GM19468 (cell line): ENCODE measurements around the gene VPS41.

Experiments
- ATAC-seq: cut with Tn5 transposase; IDR thresholded peaks from one replicate; pipeline ENCODE4 v1.9.1; 2021; ENCODE audit warnings: mild to moderate bottlenecking, moderate library complexity, moderate number of reproducible peaks; ENCODE audit not compliant: unreplicated experiment; ENCODE audit errors: extremely low read depth

Gene VPS41

DNA sequence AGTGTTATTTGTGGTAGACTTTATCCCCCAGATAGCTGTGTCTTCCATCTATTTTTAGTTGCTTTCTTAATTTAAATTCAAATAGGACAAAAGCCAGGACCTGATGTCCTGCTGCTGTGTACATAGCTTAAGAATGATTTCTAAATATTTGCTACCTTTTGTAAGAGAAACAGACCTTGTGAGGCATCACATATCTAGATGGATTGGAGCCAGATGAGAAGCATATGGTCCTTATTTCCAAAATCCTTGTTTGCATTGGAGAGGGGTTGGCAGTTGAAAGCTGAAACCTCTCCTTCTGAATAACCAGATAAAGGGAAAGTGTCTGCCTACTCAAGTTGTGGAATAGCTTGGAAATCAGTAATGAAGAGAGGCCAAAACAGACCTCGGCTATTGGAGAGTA lies 227.1 kb downstream of the VPS41 start:
- ATAC-seq, result no peak

DNA sequence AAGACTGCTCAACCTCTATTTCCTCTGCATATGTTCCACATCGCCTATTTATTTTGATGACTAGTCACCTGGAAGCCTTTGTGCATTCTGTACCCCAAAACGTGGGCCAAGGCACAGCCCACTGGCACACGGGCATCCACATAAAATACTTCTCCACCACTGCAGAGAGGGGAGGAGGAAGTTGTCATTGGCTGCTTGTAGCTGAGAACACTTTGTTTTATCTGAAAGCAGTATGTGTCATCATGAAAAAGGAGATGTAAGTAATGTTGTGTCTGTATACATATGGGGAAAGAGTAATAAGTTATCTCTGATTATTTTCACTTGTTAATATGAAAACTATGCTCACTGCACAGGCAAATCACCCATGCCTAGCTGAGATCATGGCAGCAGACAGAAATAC lies 229.6 kb downstream of the VPS41 start:
- no peak for ATAC-seq

DNA sequence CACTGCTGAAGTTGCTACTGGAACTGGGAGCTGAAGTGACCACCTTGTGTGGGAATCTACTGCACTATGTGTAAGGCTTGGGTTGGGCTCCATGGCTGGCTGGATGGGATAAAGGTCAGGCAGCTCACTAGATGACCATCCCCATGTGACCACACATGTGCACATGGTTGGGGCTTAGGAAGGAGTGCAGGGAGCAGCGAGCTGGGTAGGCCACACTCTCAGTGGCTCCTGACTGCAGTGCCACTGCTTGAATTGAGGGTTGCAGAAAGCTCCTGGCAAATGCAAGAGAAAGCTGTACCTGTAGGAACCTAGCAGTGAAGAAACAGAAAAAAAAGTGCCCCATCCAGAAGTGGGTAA lies 230.3 kb downstream of the VPS41 start:
- ATAC-seq, result no peak

DNA sequence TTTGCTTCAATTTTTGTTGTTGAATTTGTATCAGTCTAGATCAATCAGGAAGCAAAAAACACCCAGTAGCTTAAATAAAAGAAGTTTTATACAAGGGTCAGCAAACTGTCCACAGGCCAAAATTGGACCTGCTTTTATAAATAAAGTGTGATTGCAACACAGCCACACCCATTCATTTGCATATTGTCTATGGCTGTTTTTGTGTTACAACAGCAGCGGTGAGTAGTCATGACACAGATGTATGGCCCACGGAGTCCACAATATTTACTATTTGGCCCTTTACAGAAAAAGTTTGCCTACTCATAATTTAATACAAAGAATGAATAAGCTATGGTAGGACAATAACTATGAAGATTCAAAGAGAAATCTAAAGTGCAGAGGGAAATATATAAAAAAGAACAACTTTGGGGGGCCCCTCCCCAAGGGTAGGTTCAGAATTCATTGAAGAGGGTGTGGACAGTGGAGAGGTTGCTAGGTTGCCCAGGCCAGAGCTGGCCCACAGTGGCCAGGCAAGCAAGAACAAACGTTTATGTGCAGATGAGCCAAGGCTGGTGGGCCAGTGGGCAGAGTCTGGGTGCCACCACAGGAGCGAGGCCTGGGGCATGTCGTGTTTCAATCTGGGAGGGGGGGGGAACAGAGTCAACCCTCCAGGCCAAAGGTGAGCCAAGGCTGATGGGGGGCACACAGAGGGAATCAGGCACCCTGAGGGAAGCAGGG lies 230.9 kb downstream of the VPS41 start:
- ATAC-seq, result no peak

DNA sequence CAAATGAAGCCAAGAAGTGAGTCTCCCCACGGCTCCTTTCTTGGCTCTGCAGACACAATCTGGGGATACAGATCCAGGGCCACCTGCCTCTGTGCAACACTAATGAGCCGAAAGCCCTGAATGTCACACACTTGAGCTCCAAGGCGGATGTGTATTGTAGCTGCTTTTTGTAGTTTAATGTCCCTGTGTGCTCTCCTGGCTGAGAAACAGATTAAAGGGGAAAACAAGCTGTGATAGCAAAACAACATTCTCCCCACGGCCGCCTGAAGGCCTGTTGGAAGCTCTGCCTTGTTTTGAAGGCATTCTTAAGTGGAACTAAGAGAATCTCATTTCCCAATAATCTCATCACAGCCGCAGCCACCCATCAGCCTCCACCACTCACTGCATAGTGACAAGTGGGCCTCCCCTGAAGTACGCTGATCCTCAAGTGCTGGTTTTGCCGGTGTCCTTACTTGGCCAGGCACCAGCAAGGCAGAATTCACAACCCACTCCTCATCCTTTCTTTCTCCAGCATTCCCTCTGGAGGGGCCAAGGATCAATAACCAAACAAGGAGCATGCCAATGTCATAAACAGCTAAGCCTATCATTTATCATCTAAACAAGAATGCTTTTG lies 233.4 kb downstream of the VPS41 start:
- ATAC-seq, result no peak

DNA sequence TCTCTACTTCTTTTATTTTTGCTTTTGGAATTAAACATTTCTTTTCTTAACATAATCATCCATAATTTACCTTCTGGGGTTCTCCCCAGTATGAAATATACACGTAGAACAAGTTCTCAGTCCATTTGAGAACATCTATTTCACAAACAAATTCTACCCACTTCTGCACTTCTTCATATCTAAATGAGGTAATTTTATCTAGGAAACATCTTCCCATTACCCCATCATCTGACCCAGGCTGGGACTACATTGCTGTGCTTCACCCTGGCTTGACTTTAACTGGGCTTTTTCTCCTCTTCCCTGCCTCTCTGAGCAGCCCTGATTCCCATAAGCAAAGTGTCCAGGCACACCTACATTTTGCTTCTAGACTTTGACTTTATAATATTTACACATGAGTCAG lies 234.5 kb downstream of the VPS41 start:
- no peak for ATAC-seq

DNA sequence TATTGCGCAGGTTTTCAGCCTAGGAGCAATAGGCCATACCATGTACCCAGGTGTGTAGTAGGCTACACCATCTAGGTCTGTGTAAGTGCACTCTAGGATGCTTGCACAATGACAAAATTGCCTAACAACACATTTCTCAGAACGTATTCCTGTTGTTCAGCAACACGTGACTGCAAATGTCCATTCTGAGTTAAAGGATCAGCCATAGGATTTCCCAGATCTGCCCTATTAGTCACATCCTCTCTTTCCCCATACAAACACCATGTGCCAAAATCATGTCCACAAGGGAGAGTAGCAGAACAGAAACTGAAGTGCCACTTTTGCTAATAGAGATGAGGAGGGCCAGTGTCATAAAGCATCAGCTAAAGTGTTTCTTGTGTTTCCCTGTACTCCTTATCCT lies 235.2 kb downstream of the VPS41 start:
- ATAC-seq, result no peak
